ENCODE results near the gene DOK1.
"Not testable (repeated sequence)": the region's sequence is repeated elsewhere in the genome, so short reads cannot be mapped to it uniquely, and the experiment has no call there.

DOK1 gene

DNA sequence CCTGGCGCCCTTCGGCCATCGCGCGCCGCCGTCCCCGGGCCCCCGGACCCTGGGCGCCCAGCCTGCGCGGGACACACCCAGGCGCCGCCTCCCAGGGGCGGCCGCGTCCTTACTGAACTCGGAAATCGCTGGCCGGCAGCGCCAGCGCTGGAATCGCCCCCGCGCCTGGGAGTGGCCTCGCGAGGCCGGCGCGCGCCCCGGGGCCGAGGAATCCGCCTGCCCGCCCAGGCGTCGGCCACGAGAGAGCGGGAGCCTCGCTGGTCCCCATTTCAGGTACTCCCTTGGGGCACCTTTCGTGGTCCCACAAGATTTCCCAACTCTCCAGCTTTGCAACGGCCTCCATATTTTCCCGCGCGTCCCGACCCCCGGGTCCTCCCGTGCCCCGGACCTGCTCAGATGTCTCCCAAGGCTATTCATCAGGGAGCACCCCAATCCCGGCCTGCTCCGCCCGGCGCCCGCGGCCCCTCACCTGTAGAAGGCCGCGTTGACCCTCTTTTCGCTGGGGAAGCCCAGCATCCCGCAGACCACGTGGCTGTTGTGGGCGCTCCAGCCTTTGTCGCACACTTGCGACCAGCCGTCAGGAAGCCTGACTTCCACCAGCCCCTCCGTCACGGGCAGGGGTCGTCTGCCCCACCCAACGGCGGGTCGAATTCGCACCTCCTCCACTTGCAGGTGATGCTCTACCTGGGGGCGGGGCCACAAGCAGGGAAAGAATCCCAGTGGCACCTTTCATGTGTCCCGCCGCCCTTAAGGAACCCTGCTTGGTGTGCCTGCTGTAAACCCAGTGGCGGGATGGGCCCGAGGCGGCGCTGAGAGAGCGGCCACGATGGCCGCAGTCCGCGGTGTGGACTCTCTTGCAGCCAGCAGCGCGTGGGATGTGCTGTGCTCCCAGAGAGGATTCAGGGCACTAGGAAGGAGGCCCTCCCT, 5.4 kb upstream of the DOK1 start:
- no peak for DNase-seq

- no peak for DNase-seq
Measured at GRCh38 chr2:74550231-74550630, 4.3 kb upstream of the DOK1 start.

DNA sequence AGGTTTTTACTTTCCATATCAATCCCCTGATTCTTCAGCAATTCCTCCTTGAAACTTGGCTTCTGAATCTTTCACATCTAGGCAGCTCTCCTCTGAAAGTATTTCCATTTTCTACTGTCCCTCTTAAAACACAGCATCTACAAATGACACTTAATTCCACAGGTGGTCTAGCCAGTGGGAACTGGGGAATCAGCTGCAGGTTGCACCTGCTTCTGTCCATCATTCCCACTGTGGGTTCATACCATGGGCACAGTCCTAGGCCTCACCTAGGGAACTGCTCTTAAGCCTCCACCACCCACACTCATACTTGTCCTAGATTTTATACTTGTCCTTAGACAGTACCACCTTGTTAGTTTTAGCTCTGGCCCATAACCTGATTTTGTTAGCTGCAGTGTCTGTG, 3.0 kb upstream of the DOK1 start:
- DNase-seq: no peak

GRCh38 chr2:74551942-74552913, 2.3 kb upstream of the DOK1 start:
- DNase-seq: no peak

- DNase-seq: no peak
Measured at GRCh38 chr2:74552914-74553811, 1.4 kb upstream of the DOK1 start.

- DNase-seq: no peak
Measured at GRCh38 chr2:74554820-74555531, 456 bp downstream of the DOK1 start.

GRCh38 chr2:74555610-74556103, 1.1 kb downstream of the DOK1 start:
- no peak for DNase-seq

- no peak for DNase-seq
Measured at GRCh38 chr2:74556159-74556558, 1.6 kb downstream of the DOK1 start.

DNA sequence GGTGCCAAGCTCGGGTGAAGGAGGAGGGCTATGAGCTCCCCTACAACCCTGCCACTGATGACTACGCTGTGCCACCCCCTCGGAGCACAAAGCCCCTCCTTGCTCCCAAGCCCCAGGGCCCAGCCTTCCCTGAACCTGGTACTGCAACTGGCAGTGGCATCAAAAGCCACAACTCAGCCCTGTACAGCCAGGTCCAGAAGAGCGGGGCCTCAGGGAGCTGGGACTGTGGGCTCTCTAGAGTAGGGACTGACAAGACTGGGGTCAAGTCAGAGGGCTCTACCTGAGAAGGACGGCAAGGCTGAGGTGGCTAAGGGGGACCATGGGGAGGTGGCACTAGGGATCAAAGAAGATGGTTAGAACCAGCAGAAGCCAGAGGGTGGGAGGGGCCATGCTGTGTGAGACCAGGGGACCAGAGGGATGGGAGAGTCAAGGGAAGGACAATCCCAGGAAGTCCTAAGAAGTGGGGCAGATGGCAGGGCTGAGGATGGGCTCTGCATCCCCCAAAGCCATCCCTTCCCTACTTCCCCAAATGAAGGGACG, 2.4 kb downstream of the DOK1 start:
- no peak for DNase-seq

DNA sequence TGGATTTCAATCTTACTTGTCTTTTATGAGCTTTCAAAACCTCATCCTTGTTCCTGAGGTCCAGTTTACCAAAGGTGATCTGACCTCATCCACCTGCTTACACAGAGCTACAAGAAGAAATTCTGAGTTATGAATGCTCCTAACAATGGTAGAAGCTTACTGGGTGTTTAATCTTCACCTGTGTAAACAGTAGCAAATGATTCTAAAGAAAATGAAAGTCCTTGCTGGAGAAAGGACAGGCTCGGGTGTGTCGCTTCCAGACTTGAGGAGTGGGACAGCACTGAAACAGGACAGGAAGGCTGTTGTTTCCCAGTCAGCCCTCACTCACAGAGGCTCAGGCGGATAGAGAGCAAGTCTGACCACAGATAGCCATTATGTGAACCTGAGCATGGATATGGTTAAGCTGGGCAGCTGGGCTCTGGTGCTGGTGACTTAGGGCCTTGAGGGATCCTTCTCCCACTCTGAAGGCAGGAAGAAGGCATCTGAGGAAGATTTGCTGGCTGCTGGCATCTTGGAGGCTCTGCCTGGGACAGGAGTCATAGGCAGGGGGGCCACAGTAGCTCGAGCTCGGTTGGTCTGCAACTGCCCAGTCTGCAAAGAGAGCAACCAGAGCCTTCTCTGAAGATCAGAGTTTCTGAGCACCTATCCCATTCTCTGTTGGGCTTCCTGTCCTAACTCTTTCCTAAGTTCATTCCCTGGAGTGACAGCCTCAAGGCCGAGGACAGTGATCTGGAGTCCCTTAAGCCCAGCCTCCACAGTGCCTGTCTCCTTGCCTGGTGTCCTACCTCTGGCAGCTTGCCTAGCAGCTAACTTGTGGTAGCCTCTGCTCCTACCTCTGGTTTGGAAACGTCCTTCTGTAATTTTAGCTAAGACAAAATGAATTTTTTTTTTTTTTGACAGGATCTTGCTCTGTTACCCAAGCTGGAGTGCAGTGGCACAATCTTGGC, 4.0 kb downstream of the DOK1 start:
- DNase-seq: no peak

DNA sequence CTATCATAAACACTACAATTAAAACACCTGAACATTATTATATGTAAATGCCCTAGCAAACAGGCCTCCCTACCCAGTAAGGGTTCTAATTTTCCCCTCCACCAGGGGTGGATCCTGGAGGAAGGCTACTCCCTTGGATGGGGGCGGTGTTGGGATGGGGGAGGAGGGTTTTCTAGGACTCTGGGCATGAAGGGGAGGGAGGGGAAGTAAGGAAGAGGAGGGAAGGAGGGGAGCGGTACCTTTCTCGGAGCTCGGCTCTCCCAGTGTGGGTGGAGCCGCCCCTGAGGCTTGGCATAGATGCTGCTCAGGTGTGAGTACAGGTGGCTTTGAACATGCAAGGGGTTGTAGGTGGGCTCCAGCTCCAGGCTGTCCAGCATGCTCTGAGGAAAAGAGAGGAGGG, 5.4 kb downstream of the DOK1 start:
- no peak for DNase-seq

GRCh38 chr2:74560591-74560990, 6.1 kb downstream of the DOK1 start:
- no peak for DNase-seq

DNA sequence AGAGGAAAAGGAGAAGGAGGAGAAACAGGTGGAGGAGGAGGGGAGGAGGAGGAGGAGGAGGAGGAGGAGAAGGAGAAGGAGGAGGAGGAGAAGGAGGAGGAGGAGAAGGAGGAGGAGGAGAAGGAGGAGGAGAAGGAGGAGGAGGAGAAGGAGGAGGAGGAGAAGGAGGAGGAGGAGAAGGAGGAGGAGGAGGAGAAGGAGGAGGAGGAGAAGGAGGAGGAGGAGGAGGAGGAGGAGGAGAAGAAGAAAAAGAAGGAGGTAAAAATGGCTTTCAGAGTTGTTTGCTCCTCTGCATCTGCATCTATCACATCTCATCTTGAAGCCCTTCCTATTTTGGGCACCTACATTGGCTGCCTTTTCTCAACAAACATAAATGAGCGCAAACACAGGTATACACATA, 6.5 kb downstream of the DOK1 start:
- not testable (repeated sequence) for DNase-seq

DNA sequence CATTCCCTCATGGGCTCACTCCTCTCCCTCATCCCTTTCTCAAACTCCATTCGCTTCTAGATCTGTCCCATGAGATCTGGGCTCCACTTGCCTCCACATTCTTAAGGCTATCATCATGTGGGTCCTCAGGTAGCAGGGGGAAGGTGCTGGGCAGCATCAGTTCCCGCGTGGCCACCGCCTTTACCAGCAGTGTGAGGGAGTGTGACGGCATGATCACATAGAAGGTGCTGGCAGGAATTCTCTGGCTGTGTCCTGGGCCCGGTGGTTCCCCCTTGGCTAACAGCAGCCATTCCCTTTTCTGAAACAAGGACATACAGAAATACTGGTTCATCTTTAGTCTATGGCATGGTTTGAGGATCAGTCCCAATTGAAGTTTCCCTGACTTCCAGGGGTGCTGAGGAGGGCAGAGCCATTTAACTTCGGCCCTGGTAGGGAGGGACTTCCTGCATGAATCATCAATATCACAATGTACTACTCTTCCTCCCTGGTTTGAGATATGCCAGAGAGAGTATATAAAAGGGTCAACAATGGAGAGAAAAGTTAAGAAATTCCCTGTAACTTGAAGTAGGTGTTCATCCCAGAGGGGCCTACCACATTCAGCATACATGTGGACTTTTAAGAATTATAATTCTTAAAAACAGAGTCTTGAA, 7.7 kb downstream of the DOK1 start:
- DNase-seq: no peak

GRCh38 chr2:74564222-74564621, 9.7 kb downstream of the DOK1 start:
- DNase-seq: no peak

GRCh38 chr2:74566076-74566753, 11.7 kb downstream of the DOK1 start:
- no peak for DNase-seq

GRCh38 chr2:74566754-74567085, 12.2 kb downstream of the DOK1 start:
- DNase-seq: no peak

GRCh38 chr2:74567881-74568280, 13.4 kb downstream of the DOK1 start:
- DNase-seq: no peak

- no peak for DNase-seq
Measured at GRCh38 chr2:74569686-74570085, 15.2 kb downstream of the DOK1 start.
